Breast epithelium (tissue), 3 donors: ENCODE results near the gene UGT1A10.

Experiments used
- CTCF ChIP-seq, 3 donors: fragments of 450-650 bp; IDR thresholded peaks; one replicate each; pipeline ENCODE4 v1.5.1; 2016 to 2017; ENCODE audit warnings: antibody characterized with exemption in 3 of 3, mild to moderate bottlenecking in 3 of 3, moderate library complexity in 3 of 3
- POLR2A ChIP-seq: fragments of 450-650 bp; IDR thresholded peaks from one replicate; pipeline ENCODE4 v1.6.1; 2016; ENCODE audit warnings: antibody characterized with exemption, mild to moderate bottlenecking, moderate library complexity

- no peak for TF ChIP-seq CTCF (IDR thresholded peaks at IDR 0.05)
- no peak for TF ChIP-seq POLR2A
Measured at GRCh38 chr2:233712611-233713261, 76.5 kb downstream of the UGT1A10 start, which contains the start of gene UGT1A5.
